GM12891 (cell line): Measurements from ENCODE around the gene AUP1.

Source experiments
- DNase-seq: peaks from one replicate; pipeline ENCODE4 v3.0.0; 2011; ENCODE audit warnings: low spot score; ENCODE audit not compliant: insufficient read length
- FAIRE-seq: peaks from 2 replicates; lab custom pipeline; 2011; peaks lifted over from hg19 to GRCh38; lab: Jason Lieb, UNC
- PAX5 ChIP-seq: IDR thresholded peaks from 2 replicates; pipeline ENCODE4 v1.6.1; 2011; ENCODE audit warnings: low read length, moderate library complexity, mild to moderate bottlenecking; ENCODE audit not compliant: insufficient read depth, severe bottlenecking
- POLR2A ChIP-seq: IDR thresholded peaks from 2 replicates; pipeline ENCODE4 v1.6.1; 2011; ENCODE audit warnings: low read depth, low read length, control low read depth
- POLR2AphosphoS5 ChIP-seq: IDR thresholded peaks from 2 replicates; pipeline ENCODE4 v1.6.1; 2011; ENCODE audit warnings: low read depth, low read length, control low read depth
- POU2F2 ChIP-seq: IDR thresholded peaks from 2 replicates; pipeline ENCODE4 v1.6.1; 2011; ENCODE audit warnings: low read depth, mild to moderate bottlenecking, control low read depth, low read length, moderate library complexity
- SPI1 ChIP-seq: IDR thresholded peaks from 2 replicates; pipeline ENCODE4 v1.6.1; 2011; ENCODE audit warnings: low read depth, low read length, control low read depth
- TAF1 ChIP-seq: IDR thresholded peaks from 2 replicates; pipeline ENCODE4 v1.6.1; 2011; ENCODE audit warnings: low read depth, low read length, control low read depth

Gene AUP1

DNA sequence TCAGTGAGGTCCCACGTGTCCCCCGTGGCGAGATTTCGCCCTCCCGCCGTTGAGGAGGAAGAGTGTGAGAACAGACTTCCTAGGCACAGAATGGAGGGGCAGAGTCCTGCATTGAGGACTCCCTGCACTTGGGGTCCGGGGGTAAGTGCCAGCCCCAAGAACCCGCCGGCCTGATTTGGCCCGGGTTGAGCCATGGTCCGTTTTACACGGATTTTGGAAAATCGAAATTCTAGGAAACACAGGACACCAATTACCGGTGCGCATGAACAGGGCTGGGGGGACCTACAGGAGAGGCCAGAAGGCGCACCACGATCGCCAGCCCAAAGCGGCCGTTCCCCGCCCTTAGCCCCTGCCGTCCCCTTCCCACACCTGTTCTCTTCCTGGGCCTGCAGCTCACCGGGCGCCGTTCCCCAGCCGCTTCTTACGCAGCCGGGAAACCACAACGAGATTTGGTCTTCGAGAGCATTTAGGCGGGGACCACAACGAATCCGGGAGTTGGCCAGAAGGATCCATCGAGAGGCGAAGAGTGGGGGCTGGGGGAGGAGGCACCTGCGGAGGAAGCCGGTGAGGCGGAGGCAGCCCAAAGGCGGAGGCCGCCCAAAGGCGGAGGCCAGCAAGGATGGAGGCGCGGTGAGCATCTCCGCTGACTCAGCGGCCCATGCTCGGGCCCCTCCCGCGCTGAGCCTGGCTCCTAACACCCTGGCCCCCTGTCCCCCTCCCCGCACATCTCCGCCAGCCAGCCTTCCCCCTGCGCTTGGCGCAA is 15.7 kb downstream of the AUP1 start:
- no peak for FAIRE-seq
- no peak for DNase-seq

DNA sequence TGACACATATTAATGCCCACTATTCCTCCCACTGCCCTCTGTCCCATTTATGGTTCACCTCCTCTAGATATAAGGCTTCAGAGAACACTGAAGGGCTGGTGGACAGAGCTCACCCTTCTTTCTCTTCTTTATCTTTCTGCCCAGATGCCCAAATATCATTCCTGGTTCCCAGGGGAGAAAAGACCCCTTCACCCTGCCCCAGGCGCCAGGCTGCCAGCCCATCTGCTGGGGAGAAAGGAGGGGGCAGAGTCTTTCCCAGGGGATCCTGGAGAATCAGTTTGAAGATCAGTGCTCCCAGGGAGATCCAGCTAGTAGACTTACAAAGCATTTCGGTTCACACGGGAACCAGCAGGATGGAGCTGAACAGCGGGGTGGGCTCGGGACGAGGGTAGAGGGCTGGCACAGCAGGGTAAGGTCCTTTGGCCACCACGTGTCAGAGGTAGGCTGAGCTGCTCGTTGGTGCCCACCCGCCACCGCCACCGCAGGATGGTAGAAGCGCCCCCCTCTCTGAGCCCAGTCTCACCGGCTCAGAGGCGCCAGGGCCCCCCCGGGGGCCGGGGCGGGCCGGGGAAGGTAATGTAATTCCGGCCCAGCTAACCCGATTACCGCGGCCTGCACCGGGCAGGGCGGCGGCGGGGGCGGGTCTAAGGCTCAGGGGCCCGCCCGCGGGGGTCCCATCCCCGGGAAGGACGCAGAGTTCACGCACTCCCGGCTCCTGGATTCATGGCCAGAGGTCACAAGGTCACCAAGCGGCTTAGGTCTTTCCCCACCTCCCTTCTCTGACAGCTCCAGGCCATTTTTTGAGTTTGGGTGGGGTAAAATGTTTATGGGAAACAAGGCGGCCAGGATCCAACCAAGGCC is 16.5 kb downstream of the AUP1 start:
- no peak for TF ChIP-seq POLR2A
- TF ChIP-seq POLR2AphosphoS5 = no peak
- no peak for TF ChIP-seq SPI1
- no peak for TF ChIP-seq TAF1
- no peak for TF ChIP-seq PAX5
- TF ChIP-seq POU2F2 = no peak
- no peak for DNase-seq
- no peak for FAIRE-seq

More for the DNA sequence above, 15.7 kb downstream of the AUP1 start:
- TF ChIP-seq SPI1 = no peak
- TF ChIP-seq PAX5 = no peak
- TF ChIP-seq TAF1 = no peak
- no peak for TF ChIP-seq POLR2AphosphoS5
- TF ChIP-seq POLR2A = no peak
- TF ChIP-seq POU2F2 = no peak

DNA sequence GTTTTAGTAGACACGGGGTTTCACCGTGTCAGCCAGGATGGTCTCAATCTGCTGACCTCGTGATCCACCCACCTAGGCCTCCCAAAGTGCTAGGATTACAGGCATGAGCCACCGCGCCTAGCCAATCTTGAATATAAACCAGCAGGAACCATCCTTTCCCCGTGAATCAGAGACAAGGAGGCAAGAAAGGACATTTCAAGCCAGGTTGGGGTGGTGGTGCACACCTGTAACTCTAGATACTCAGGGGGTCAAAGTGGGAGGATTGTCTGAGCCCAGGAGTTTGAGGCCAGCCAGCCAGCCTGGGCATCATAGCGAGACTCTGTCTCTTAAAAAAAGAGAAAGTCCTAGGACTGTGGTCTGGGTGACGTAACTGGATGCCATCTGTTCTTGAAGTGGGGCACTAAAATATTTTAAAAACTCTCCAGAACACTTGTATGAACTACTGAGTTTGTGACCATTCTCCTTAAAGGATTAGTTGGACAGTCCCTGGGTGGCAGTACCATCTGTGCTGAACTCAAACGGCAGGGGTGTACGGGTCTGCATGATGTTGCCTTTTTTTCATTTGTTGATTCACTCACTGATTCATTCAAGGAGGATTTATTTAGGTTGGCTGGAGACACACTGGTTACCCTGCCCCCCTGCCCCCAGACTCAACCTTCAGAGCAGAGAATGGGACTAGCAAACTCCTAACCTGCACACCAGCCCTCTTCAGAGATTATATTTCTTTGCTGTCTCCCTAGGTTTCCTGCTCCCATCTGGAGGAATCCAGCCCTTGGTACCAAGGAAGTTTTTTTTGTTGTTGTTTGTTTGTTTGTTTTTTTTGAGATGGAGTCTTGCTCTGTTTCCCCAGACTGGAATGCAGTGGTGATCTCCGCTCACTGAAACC is 18.2 kb downstream of the AUP1 start:
- FAIRE-seq (no peak), DNase-seq (no peak)
- TF ChIP-seq SPI1 = no peak
- TF ChIP-seq PAX5 = no peak
- TF ChIP-seq POU2F2 = no peak
- TF ChIP-seq TAF1 = no peak
- TF ChIP-seq POLR2A = no peak
- TF ChIP-seq POLR2AphosphoS5 = no peak

DNA sequence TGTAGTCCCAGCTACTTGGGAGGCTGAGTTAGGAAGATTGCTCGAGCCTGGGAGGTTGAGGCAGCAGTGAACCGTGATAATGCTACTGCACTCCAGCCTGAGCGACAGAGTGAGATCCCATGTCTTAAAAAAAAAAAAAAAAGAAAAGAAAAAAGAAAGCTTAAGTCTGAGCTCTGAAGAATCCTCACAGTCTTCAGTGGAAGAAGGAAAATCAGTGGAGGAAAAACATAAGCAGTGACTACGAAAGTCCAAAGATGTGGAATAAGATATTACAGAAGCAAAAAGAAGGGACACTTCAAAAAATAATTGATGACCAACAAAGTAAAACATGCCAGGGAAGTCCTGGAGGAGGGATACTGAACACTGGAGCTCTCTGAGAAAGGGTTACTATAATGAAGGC is 19.2 kb downstream of the AUP1 start:
- FAIRE-seq = no peak
- DNase-seq = no peak
- TF ChIP-seq POLR2A = no peak
- no peak for TF ChIP-seq PAX5
- no peak for TF ChIP-seq POU2F2
- no peak for TF ChIP-seq POLR2AphosphoS5
- no peak for TF ChIP-seq SPI1
- TF ChIP-seq TAF1 = no peak

DNA sequence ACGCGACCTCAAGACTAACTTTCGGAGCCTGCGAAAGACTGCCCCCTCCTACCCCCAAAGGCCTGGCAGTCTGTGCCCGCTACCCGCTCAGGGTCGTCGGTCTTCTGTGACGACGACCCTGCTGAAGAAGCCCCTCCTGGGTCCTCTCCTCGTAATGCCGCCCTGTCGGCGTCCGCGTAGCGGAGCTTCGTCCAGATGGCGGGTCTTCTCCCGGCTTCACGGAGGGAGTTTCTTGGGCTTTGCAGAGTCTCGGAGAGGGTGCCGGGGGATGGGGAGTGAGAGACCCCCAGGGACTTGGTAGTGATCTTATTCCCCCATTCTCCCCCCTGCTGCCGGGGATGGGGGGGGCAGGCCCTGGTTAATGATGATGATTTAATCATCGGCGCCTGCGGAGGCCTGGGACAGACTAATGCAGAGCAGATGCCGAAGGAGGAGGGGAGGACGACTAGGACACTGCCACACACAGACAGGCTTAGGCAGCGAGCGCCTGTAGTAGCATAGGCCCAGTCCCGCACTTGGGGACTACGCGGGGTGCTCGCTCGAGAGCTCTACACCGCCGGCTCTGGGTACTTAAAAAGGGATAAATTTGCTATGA is 21.5 kb downstream of the AUP1 start:
- FAIRE-seq (no peak), DNase-seq (no peak)
- TF ChIP-seq SPI1 (no peak), POU2F2 (no peak), PAX5 (no peak), TAF1 (no peak), POLR2A (no peak), POLR2AphosphoS5 (no peak)

DNA sequence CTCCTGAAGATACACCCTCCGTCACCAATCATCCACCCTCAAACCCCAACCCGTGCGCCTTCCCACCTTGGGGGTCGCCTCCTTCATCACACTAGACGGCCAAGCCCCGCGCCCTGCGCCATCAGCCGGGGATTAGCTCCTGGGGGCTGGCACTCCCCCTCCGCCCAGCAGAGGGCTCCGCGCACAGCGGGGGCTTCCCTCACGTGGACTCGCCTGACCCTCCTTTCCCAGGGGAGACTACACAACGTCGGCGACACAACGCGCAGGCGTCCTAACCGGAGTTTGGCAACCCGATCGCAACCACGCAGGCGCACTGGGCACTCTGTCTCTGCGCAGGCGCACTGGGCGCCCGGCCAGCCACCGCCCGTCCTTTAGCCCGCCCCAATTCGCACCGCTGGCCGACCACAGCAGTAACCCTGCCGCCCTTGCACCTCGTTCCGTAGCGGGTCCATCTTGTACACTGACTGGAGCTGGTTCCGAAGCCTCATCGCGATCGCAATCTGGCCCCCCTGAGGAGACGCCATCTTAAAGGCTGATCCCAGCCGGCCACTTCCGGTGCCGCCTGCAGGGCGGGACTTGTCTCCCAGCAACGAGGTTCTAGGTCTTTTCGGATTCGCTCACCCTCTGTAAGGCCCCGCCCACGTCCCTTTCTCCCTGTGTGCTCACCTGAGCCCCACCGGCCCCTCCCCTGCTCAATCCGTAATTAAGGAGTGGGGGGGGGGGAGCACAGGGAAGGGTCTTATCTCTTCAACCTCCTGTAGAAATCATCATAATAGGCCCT is 22.2 kb downstream of the AUP1 start, which contains the start of gene PCGF1:
Gene PCGF1, minus strand, starts transcription at position 551 of the 781 bp plus-strand sequence. Its CDS starts 27 bp downstream, at position 524.
- TF ChIP-seq POLR2AphosphoS5 (peak; percentile 80; the same call in 1 of the 2 replicates), SPI1 (no peak), TAF1 (peak; percentile 91), POLR2A (peak; percentile 91), PAX5 (no peak), POU2F2 (no peak)
- FAIRE-seq (peak; percentile 93), DNase-seq (peak; percentile 94)

DNA sequence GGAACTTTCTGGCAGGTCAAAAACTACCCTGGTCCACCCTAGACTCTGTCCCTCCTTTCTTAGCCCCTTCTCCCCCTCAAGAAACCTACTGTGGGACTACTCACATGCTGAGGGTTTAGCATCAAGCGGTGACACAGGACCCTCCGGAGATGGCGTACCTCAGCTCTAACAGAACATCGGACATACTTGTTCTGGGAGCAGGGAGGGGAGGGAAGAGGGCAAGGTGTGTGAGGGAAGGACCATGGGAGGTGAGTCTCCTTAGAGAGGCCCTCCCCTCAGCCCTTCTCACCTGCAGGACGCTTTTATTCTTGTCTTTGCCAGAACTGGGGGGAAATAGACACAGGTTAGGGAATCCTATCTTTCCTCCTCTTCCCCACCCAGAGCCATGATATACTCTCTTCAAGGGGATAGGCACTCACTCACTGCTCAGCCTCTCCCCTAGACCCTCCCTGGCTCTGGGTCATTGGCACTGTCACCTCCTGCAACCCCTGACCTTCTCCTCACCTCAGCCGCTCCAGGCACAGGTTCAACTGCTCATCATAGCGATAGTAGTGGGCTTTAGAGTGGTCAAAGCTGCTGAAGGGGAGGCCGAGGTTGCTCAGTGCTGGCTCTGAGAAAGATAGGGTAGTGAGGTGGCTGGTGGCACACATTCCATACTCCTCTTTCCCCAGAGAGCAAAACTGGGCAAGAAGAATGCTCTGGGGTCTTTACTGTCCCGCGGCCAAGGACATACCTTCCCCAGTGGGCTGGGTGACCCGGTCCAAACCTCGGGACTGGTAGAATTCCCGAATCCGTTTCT is 23.9 kb downstream of the AUP1 start:
- TF ChIP-seq POLR2A (no peak), TAF1 (no peak), SPI1 (no peak), POU2F2 (no peak), POLR2AphosphoS5 (no peak), PAX5 (no peak)
- no peak for FAIRE-seq
- DNase-seq = no peak
